ENCODE results near the gene CEACAM1. TPM values are rescaled to one million over a fixed set of nuclear protein-coding genes. Genes with fewer than 3 reads are reported as not detected.

CEACAM1 gene
- total and polyA plus RNA-seq, 2 donors (not counting 1 experiment from before 2014, with no cell fraction given): 0.03 TPM; not detected in 1

GRCh38 chr19:42474743-42475142 is 53.5 kb downstream of the CEACAM1 start:
- Histone ChIP-seq H3K9me3 (ENCODE audit: control insufficient read depth, insufficient read depth, low read depth, low read length) (no peaks in the 10 kb centered on the region), H3K9ac (ENCODE audit: insufficient read depth, low read length) (no peak overlapping the region), H3K79me2 (ENCODE audit: control insufficient read depth, insufficient read depth, low read length) (no peaks in the 10 kb centered on the region), H3K27ac (ENCODE audit: insufficient read depth, low read length) (no peak overlapping the region), H3K4me2 (ENCODE audit: extremely low read depth, insufficient read depth, low read length) (no peak overlapping the region), H3K4me3 (replicated peaks in 1 of 4; ENCODE audit: control extremely low read depth in 1 of 4, insufficient read depth in 1 of 4, low read depth in 3 of 4, low read length in 4 of 4) (no peak overlapping the region), H4K20me1 (ENCODE audit: control insufficient read depth, extremely low read depth, insufficient read depth, low read length) (no peaks in the 10 kb centered on the region), H3K36me3 (ENCODE audit: control insufficient read depth, insufficient read depth, low read length) (no peaks in the 10 kb centered on the region), H3K4me1 (ENCODE audit: control insufficient read depth, extremely low read depth, insufficient read depth, low read length) (no peaks in the 10 kb centered on the region), H2AFZ (ENCODE audit: low read length) (no peak overlapping the region), H3K27me3 (ENCODE audit: control insufficient read depth, insufficient read depth, low read length) (peaks cover 3% of the 10 kb centered on the region)
- TF ChIP-seq EZH2 (IDR thresholded peaks at IDR 0.05; ENCODE audit: low read length, missing control alignments): no peak
- TF ChIP-seq, protein P1, sequence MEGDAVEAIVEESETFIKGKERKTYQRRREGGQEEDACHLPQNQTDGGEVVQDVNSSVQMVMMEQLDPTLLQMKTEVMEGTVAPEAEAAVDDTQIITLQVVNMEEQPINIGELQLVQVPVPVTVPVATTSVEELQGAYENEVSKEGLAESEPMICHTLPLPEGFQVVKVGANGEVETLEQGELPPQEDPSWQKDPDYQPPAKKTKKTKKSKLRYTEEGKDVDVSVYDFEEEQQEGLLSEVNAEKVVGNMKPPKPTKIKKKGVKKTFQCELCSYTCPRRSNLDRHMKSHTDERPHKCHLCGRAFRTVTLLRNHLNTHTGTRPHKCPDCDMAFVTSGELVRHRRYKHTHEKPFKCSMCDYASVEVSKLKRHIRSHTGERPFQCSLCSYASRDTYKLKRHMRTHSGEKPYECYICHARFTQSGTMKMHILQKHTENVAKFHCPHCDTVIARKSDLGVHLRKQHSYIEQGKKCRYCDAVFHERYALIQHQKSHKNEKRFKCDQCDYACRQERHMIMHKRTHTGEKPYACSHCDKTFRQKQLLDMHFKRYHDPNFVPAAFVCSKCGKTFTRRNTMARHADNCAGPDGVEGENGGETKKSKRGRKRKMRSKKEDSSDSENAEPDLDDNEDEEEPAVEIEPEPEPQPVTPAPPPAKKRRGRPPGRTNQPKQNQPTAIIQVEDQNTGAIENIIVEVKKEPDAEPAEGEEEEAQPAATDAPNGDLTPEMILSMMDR (conservative IDR thresholded peaks at IDR 0.05 in 1 of 2, IDR thresholded peaks at IDR 0.05 in 1 of 2; ENCODE audit: low read depth in 1 of 2, low read length in 2 of 2): no peak
- no peak for DNase-seq (ENCODE audit: low read depth in 2 of 2)

DNA sequence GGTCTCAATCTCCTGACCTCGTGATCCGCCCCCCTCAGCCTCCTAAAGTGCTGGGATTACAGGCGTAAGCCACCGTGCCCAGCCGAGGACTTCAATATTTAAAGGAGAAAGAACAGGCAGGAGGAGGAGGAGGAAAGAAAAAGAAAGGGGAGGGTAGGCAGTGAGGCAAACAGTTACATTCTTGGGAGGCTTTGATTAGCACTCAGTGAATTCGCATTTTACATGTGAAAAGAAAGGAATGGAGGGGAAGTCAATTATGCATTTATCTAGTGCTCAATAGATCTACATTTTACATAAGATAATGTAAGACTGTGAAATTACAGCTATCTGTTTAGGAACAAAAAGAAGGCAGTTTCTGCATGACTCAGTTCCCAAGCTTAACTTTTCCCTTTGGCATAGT is 54.6 kb downstream of the CEACAM1 start:
- peaks cover 3% of the 10 kb centered on the region for H3K27me3 ChIP-seq (ENCODE audit: control insufficient read depth, insufficient read depth, low read length)

GRCh38 chr19:42472402-42473147 is 55.7 kb downstream of the CEACAM1 start:
- no peak overlapping the region for H3K27ac ChIP-seq (ENCODE audit: insufficient read depth, low read length)
- no peak overlapping the region for H2AFZ ChIP-seq (ENCODE audit: low read length)
- H4K20me1 ChIP-seq (ENCODE audit: control insufficient read depth, extremely low read depth, insufficient read depth, low read length): no peaks in the 10 kb centered on the region
- DNase-seq (ENCODE audit: low read depth in 2 of 2): no peak
- H3K79me2 ChIP-seq (ENCODE audit: control insufficient read depth, insufficient read depth, low read length): no peaks in the 10 kb centered on the region
- no peak overlapping the region for H3K4me2 ChIP-seq (ENCODE audit: extremely low read depth, insufficient read depth, low read length)
- peaks cover 3% of the 10 kb centered on the region for H3K27me3 ChIP-seq (ENCODE audit: control insufficient read depth, insufficient read depth, low read length)
- TF ChIP-seq, protein P1 (conservative IDR thresholded peaks at IDR 0.05 in 1 of 2, IDR thresholded peaks at IDR 0.05 in 1 of 2; ENCODE audit: low read depth in 1 of 2, low read length in 2 of 2): no peak
- TF ChIP-seq EZH2 (IDR thresholded peaks at IDR 0.05; ENCODE audit: low read length, missing control alignments): no peak
- no peak overlapping the region for H3K9ac ChIP-seq (ENCODE audit: insufficient read depth, low read length)
- no peaks in the 10 kb centered on the region for H3K9me3 ChIP-seq (ENCODE audit: control insufficient read depth, insufficient read depth, low read depth, low read length)
- no peaks in the 10 kb centered on the region for H3K36me3 ChIP-seq (ENCODE audit: control insufficient read depth, insufficient read depth, low read length)
- no peaks in the 10 kb centered on the region for H3K4me1 ChIP-seq (ENCODE audit: control insufficient read depth, extremely low read depth, insufficient read depth, low read length)
- H3K4me3 ChIP-seq (replicated peaks in 1 of 4; ENCODE audit: control extremely low read depth in 1 of 4, insufficient read depth in 1 of 4, low read depth in 3 of 4, low read length in 4 of 4): no peak overlapping the region

More for the DNA sequence above, 54.6 kb downstream of the CEACAM1 start:
- Histone ChIP-seq H2AFZ (ENCODE audit: low read length) (no peak overlapping the region), H3K4me2 (ENCODE audit: extremely low read depth, insufficient read depth, low read length) (no peak overlapping the region), H3K4me1 (ENCODE audit: control insufficient read depth, extremely low read depth, insufficient read depth, low read length) (no peaks in the 10 kb centered on the region), H3K27ac (ENCODE audit: insufficient read depth, low read length) (no peak overlapping the region), H3K9me3 (ENCODE audit: control insufficient read depth, insufficient read depth, low read depth, low read length) (no peaks in the 10 kb centered on the region), H3K36me3 (ENCODE audit: control insufficient read depth, insufficient read depth, low read length) (no peaks in the 10 kb centered on the region), H3K9ac (ENCODE audit: insufficient read depth, low read length) (no peak overlapping the region), H4K20me1 (ENCODE audit: control insufficient read depth, extremely low read depth, insufficient read depth, low read length) (no peaks in the 10 kb centered on the region), H3K79me2 (ENCODE audit: control insufficient read depth, insufficient read depth, low read length) (no peaks in the 10 kb centered on the region), H3K4me3 (replicated peaks in 1 of 4; ENCODE audit: control extremely low read depth in 1 of 4, insufficient read depth in 1 of 4, low read depth in 3 of 4, low read length in 4 of 4) (no peak overlapping the region)
- TF ChIP-seq EZH2 (IDR thresholded peaks at IDR 0.05; ENCODE audit: low read length, missing control alignments): no peak
- TF ChIP-seq, protein P1 (conservative IDR thresholded peaks at IDR 0.05 in 1 of 2, IDR thresholded peaks at IDR 0.05 in 1 of 2; ENCODE audit: low read depth in 1 of 2, low read length in 2 of 2): no peak
- no peak for DNase-seq (ENCODE audit: low read depth in 2 of 2)

Measured in fibroblast of lung (primary cell).